ENCODE results near the gene TTC33.

TTC33 gene

GRCh38 chr5:40630126-40630525, 125.6 kb downstream of the TTC33 start:
- Histone ChIP-seq H3K27me3 (ENCODE audit: control insufficient read depth, insufficient read depth, low read length) (no peaks in the 10 kb centered on the region), H3K4me3 (ENCODE audit: low read depth, low read length) (no peak overlapping the region), H3K9me3 (ENCODE audit: control insufficient read depth, insufficient read depth, low read length) (no peaks in the 10 kb centered on the region), H3K4me1 (ENCODE audit: control insufficient read depth, insufficient read depth, low read length) (no peaks in the 10 kb centered on the region), H3K36me3 (ENCODE audit: control insufficient read depth, insufficient read depth, low read length) (no peaks in the 10 kb centered on the region), H3K9ac (ENCODE audit: low read depth, low read length) (no peak overlapping the region)

- H3K4me1 ChIP-seq (ENCODE audit: control insufficient read depth, insufficient read depth, low read length) = no peaks in the 10 kb centered on the region
- H3K36me3 ChIP-seq (ENCODE audit: control insufficient read depth, insufficient read depth, low read length) = no peaks in the 10 kb centered on the region
- H3K9me3 ChIP-seq (ENCODE audit: control insufficient read depth, insufficient read depth, low read length) = no peaks in the 10 kb centered on the region
- H3K9ac ChIP-seq (ENCODE audit: low read depth, low read length) = no peak overlapping the region
- no peak overlapping the region for H3K4me3 ChIP-seq (ENCODE audit: low read depth, low read length)
- H3K27me3 ChIP-seq (ENCODE audit: control insufficient read depth, insufficient read depth, low read length) = no peaks in the 10 kb centered on the region
Observed at GRCh38 chr5:40628407-40628806, 127.4 kb downstream of the TTC33 start.

GRCh38 chr5:40627706-40628105, 128.1 kb downstream of the TTC33 start:
- Histone ChIP-seq H3K27me3 (ENCODE audit: control insufficient read depth, insufficient read depth, low read length) (no peaks in the 10 kb centered on the region), H3K4me3 (ENCODE audit: low read depth, low read length) (no peak overlapping the region), H3K36me3 (ENCODE audit: control insufficient read depth, insufficient read depth, low read length) (no peaks in the 10 kb centered on the region), H3K9ac (ENCODE audit: low read depth, low read length) (no peak overlapping the region), H3K9me3 (ENCODE audit: control insufficient read depth, insufficient read depth, low read length) (no peaks in the 10 kb centered on the region), H3K4me1 (ENCODE audit: control insufficient read depth, insufficient read depth, low read length) (no peaks in the 10 kb centered on the region)

- no peaks in the 10 kb centered on the region for H3K36me3 ChIP-seq (ENCODE audit: control insufficient read depth, insufficient read depth, low read length)
- H3K9me3 ChIP-seq (ENCODE audit: control insufficient read depth, insufficient read depth, low read length) = no peaks in the 10 kb centered on the region
- no peaks in the 10 kb centered on the region for H3K4me1 ChIP-seq (ENCODE audit: control insufficient read depth, insufficient read depth, low read length)
- H3K9ac ChIP-seq (ENCODE audit: low read depth, low read length) = no peak overlapping the region
- H3K4me3 ChIP-seq (ENCODE audit: low read depth, low read length) = no peak overlapping the region
- H3K27me3 ChIP-seq (ENCODE audit: control insufficient read depth, insufficient read depth, low read length) = no peaks in the 10 kb centered on the region
Observed at GRCh38 chr5:40626801-40627200, 129.0 kb downstream of the TTC33 start.

- H3K9ac ChIP-seq (ENCODE audit: low read depth, low read length) = no peak overlapping the region
- H3K4me3 ChIP-seq (ENCODE audit: low read depth, low read length) = no peak overlapping the region
- H3K27me3 ChIP-seq (ENCODE audit: control insufficient read depth, insufficient read depth, low read length) = no peaks in the 10 kb centered on the region
- no peaks in the 10 kb centered on the region for H3K9me3 ChIP-seq (ENCODE audit: control insufficient read depth, insufficient read depth, low read length)
- H3K4me1 ChIP-seq (ENCODE audit: control insufficient read depth, insufficient read depth, low read length) = no peaks in the 10 kb centered on the region
- no peaks in the 10 kb centered on the region for H3K36me3 ChIP-seq (ENCODE audit: control insufficient read depth, insufficient read depth, low read length)
Observed at GRCh38 chr5:40623480-40624420, 132.0 kb downstream of the TTC33 start.

GRCh38 chr5:40622463-40623252, 133.1 kb downstream of the TTC33 start:
- no peak overlapping the region for H3K9ac ChIP-seq (ENCODE audit: low read depth, low read length)
- no peak overlapping the region for H3K4me3 ChIP-seq (ENCODE audit: low read depth, low read length)

GRCh38 chr5:40619421-40619820, 136.3 kb downstream of the TTC33 start:
- H3K4me1 ChIP-seq (ENCODE audit: control insufficient read depth, insufficient read depth, low read length) = no peaks in the 10 kb centered on the region
- no peak overlapping the region for H3K4me3 ChIP-seq (ENCODE audit: low read depth, low read length)

More at GRCh38 chr5:40622463-40623252, 133.1 kb downstream of the TTC33 start:
- Histone ChIP-seq H3K36me3 (ENCODE audit: control insufficient read depth, insufficient read depth, low read length) (no peaks in the 10 kb centered on the region), H3K4me1 (ENCODE audit: control insufficient read depth, insufficient read depth, low read length) (no peaks in the 10 kb centered on the region), H3K9me3 (ENCODE audit: control insufficient read depth, insufficient read depth, low read length) (no peaks in the 10 kb centered on the region), H3K27me3 (ENCODE audit: control insufficient read depth, insufficient read depth, low read length) (no peaks in the 10 kb centered on the region)

GRCh38 chr5:40618926-40619325, 136.8 kb downstream of the TTC33 start:
- H3K9me3 ChIP-seq (ENCODE audit: control insufficient read depth, insufficient read depth, low read length) = no peaks in the 10 kb centered on the region
- H3K36me3 ChIP-seq (ENCODE audit: control insufficient read depth, insufficient read depth, low read length) = no peaks in the 10 kb centered on the region
- H3K9ac ChIP-seq (ENCODE audit: low read depth, low read length) = no peak overlapping the region
- no peaks in the 10 kb centered on the region for H3K27me3 ChIP-seq (ENCODE audit: control insufficient read depth, insufficient read depth, low read length)
- no peaks in the 10 kb centered on the region for H3K4me1 ChIP-seq (ENCODE audit: control insufficient read depth, insufficient read depth, low read length)
- no peak overlapping the region for H3K4me3 ChIP-seq (ENCODE audit: low read depth, low read length)

More at GRCh38 chr5:40619421-40619820, 136.3 kb downstream of the TTC33 start:
- no peaks in the 10 kb centered on the region for H3K27me3 ChIP-seq (ENCODE audit: control insufficient read depth, insufficient read depth, low read length)
- H3K36me3 ChIP-seq (ENCODE audit: control insufficient read depth, insufficient read depth, low read length) = no peaks in the 10 kb centered on the region
- no peak overlapping the region for H3K9ac ChIP-seq (ENCODE audit: low read depth, low read length)
- H3K9me3 ChIP-seq (ENCODE audit: control insufficient read depth, insufficient read depth, low read length) = no peaks in the 10 kb centered on the region

- Histone ChIP-seq H3K27me3 (ENCODE audit: control insufficient read depth, insufficient read depth, low read length) (no peaks in the 10 kb centered on the region), H3K9me3 (ENCODE audit: control insufficient read depth, insufficient read depth, low read length) (no peaks in the 10 kb centered on the region), H3K36me3 (ENCODE audit: control insufficient read depth, insufficient read depth, low read length) (no peaks in the 10 kb centered on the region), H3K9ac (ENCODE audit: low read depth, low read length) (no peak overlapping the region), H3K4me3 (ENCODE audit: low read depth, low read length) (no peak overlapping the region), H3K4me1 (ENCODE audit: control insufficient read depth, insufficient read depth, low read length) (no peaks in the 10 kb centered on the region)
Observed at GRCh38 chr5:40616781-40617180, 139.0 kb downstream of the TTC33 start.

GRCh38 chr5:40615586-40616170, 140.1 kb downstream of the TTC33 start:
- no peaks in the 10 kb centered on the region for H3K36me3 ChIP-seq (ENCODE audit: control insufficient read depth, insufficient read depth, low read length)
- no peaks in the 10 kb centered on the region for H3K27me3 ChIP-seq (ENCODE audit: control insufficient read depth, insufficient read depth, low read length)
- H3K4me1 ChIP-seq (ENCODE audit: control insufficient read depth, insufficient read depth, low read length) = no peaks in the 10 kb centered on the region
- no peak overlapping the region for H3K4me3 ChIP-seq (ENCODE audit: low read depth, low read length)
- no peaks in the 10 kb centered on the region for H3K9me3 ChIP-seq (ENCODE audit: control insufficient read depth, insufficient read depth, low read length)
- H3K9ac ChIP-seq (ENCODE audit: low read depth, low read length) = no peak overlapping the region

GRCh38 chr5:40614923-40615585, 140.7 kb downstream of the TTC33 start:
- H3K9me3 ChIP-seq (ENCODE audit: control insufficient read depth, insufficient read depth, low read length) = no peaks in the 10 kb centered on the region
- H3K4me3 ChIP-seq (ENCODE audit: low read depth, low read length) = no peak overlapping the region
- H3K9ac ChIP-seq (ENCODE audit: low read depth, low read length) = no peak overlapping the region
- H3K27me3 ChIP-seq (ENCODE audit: control insufficient read depth, insufficient read depth, low read length) = no peaks in the 10 kb centered on the region
- H3K36me3 ChIP-seq (ENCODE audit: control insufficient read depth, insufficient read depth, low read length) = no peaks in the 10 kb centered on the region
- H3K4me1 ChIP-seq (ENCODE audit: control insufficient read depth, insufficient read depth, low read length) = no peaks in the 10 kb centered on the region
